Measurements from ENCODE around the gene CELF2. TPM values are rescaled to one million over a fixed set of nuclear protein-coding genes. Genes with fewer than 3 reads are reported as not detected.

CELF2 gene
- total RNA-seq, 1 donor from 2014 or later: 11.0 TPM

- no peak overlapping the region for H3K4me3 ChIP-seq (ENCODE audit: low read depth, low read length)
- no peak for DNase-seq (ENCODE audit: low read depth)
- no peak for TF ChIP-seq CTCF (conservative IDR thresholded peaks at IDR 0.05; ENCODE audit: low read depth, low read length)
Observed at GRCh38 chr10:11300563-11300962, 282.9 kb downstream of the CELF2 start.

GRCh38 chr10:11301571-11302111, 284.0 kb downstream of the CELF2 start:
- no peak for DNase-seq (ENCODE audit: low read depth)
- no peak for TF ChIP-seq CTCF (conservative IDR thresholded peaks at IDR 0.05; ENCODE audit: low read depth, low read length)

GRCh38 chr10:11302181-11302580, 284.5 kb downstream of the CELF2 start:
- no peak for TF ChIP-seq CTCF (conservative IDR thresholded peaks at IDR 0.05; ENCODE audit: low read depth, low read length)
- no peak for DNase-seq (ENCODE audit: low read depth)
- H3K4me3 ChIP-seq (ENCODE audit: low read depth, low read length): no peak overlapping the region

More at GRCh38 chr10:11301571-11302111, 284.0 kb downstream of the CELF2 start:
- H3K4me3 ChIP-seq (ENCODE audit: low read depth, low read length): no peak overlapping the region

- TF ChIP-seq CTCF (conservative IDR thresholded peaks at IDR 0.05; ENCODE audit: low read depth, low read length): no peak
- H3K4me3 ChIP-seq (ENCODE audit: low read depth, low read length): no peak overlapping the region
- DNase-seq (ENCODE audit: low read depth): no peak
Observed at GRCh38 chr10:11303361-11304170, 285.9 kb downstream of the CELF2 start.

- DNase-seq (ENCODE audit: low read depth): no peak
- no peak overlapping the region for H3K4me3 ChIP-seq (ENCODE audit: low read depth, low read length)
- TF ChIP-seq CTCF (conservative IDR thresholded peaks at IDR 0.05; ENCODE audit: low read depth, low read length): no peak
Observed at GRCh38 chr10:11304906-11305585, 287.4 kb downstream of the CELF2 start.

GRCh38 chr10:11305825-11306593, 288.3 kb downstream of the CELF2 start:
- H3K4me3 ChIP-seq (ENCODE audit: low read depth, low read length): no peak overlapping the region
- TF ChIP-seq CTCF (conservative IDR thresholded peaks at IDR 0.05; ENCODE audit: low read depth, low read length): no peak
- no peak for DNase-seq (ENCODE audit: low read depth)

All from epithelial cell of proximal tubule (primary cell).